GM12891 (cell line): ENCODE data around the gene CFAP45.

Experiments
- DNase-seq: peaks from one replicate; pipeline ENCODE4 v3.0.0; 2011; ENCODE audit warnings: low spot score; ENCODE audit not compliant: insufficient read length
- FAIRE-seq: peaks from 2 replicates; lab custom pipeline; 2011; peaks lifted over from hg19 to GRCh38; lab: Jason Lieb, UNC
- PAX5 ChIP-seq: IDR thresholded peaks from 2 replicates; pipeline ENCODE4 v1.6.1; 2011; ENCODE audit warnings: low read length, moderate library complexity, mild to moderate bottlenecking; ENCODE audit not compliant: insufficient read depth, severe bottlenecking
- POLR2A ChIP-seq: IDR thresholded peaks from 2 replicates; pipeline ENCODE4 v1.6.1; 2011; ENCODE audit warnings: low read depth, low read length, control low read depth
- POLR2AphosphoS5 ChIP-seq: IDR thresholded peaks from 2 replicates; pipeline ENCODE4 v1.6.1; 2011; ENCODE audit warnings: low read depth, low read length, control low read depth
- POU2F2 ChIP-seq: IDR thresholded peaks from 2 replicates; pipeline ENCODE4 v1.6.1; 2011; ENCODE audit warnings: low read depth, mild to moderate bottlenecking, control low read depth, low read length, moderate library complexity
- SPI1 ChIP-seq: IDR thresholded peaks from 2 replicates; pipeline ENCODE4 v1.6.1; 2011; ENCODE audit warnings: low read depth, low read length, control low read depth
- TAF1 ChIP-seq: IDR thresholded peaks from 2 replicates; pipeline ENCODE4 v1.6.1; 2011; ENCODE audit warnings: low read depth, low read length, control low read depth

Gene CFAP45

GRCh38 chr1:159923203-159924024 lies 23.4 kb upstream of the CFAP45 start:
- DNase-seq = no peak
- TF ChIP-seq TAF1 (peak; percentile 80), PAX5 (peak; percentile 1), POLR2AphosphoS5 (peak; percentile 88), SPI1 (peak; percentile 72), POU2F2 (no peak; the same call in 1 of the 2 replicates), POLR2A (peak; percentile 75)

GRCh38 chr1:159922511-159923202 lies 22.7 kb upstream of the CFAP45 start:
- no peak for TF ChIP-seq SPI1
- TF ChIP-seq POLR2A = peak; percentile 9; the same call in 1 of the 2 replicates
- TF ChIP-seq POLR2AphosphoS5 = no peak
- peak; percentile 23; the same call in 1 of the 2 replicates for TF ChIP-seq POU2F2
- 0 out of 2 replicates have a peak, but pooled peaks have one; percentile 10 for TF ChIP-seq TAF1
- DNase-seq (no peak), FAIRE-seq (no peak)

More at GRCh38 chr1:159923203-159924024, 23.4 kb upstream of the CFAP45 start:
- peak; percentile 76 for FAIRE-seq

GRCh38 chr1:159921700-159922504 lies 21.9 kb upstream of the CFAP45 start:
- TF ChIP-seq POLR2AphosphoS5 (no peak), SPI1 (no peak), TAF1 (peak; percentile 38), POU2F2 (0 out of 2 replicates have a peak, but pooled peaks have one; percentile 26), POLR2A (0 out of 2 replicates have a peak, but pooled peaks have one; percentile 54), PAX5 (no peak)
- DNase-seq = no peak
- FAIRE-seq = peak; percentile 71

- DNase-seq = no peak
- TF ChIP-seq POLR2A = no peak
- TF ChIP-seq POLR2AphosphoS5 = peak; percentile 17; the same call in 1 of the 2 replicates
- no peak; the same call in 1 of the 2 replicates for TF ChIP-seq SPI1
- TF ChIP-seq TAF1 = no peak
- no peak for TF ChIP-seq PAX5
- TF ChIP-seq POU2F2 = no peak
- FAIRE-seq = no peak
Measured at GRCh38 chr1:159921251-159921650, 21.3 kb upstream of the CFAP45 start.

- DNase-seq = no peak
- TF ChIP-seq PAX5 (no peak), TAF1 (no peak), POLR2A (no peak), POU2F2 (no peak), POLR2AphosphoS5 (no peak), SPI1 (no peak)
- FAIRE-seq = no peak
Measured at GRCh38 chr1:159920651-159921050, 20.7 kb upstream of the CFAP45 start.

GRCh38 chr1:159920202-159920601 lies 20.2 kb upstream of the CFAP45 start:
- TF ChIP-seq PAX5 (no peak), POLR2AphosphoS5 (no peak), TAF1 (no peak), SPI1 (no peak), POU2F2 (no peak), POLR2A (no peak)
- DNase-seq = no peak
- FAIRE-seq = no peak

GRCh38 chr1:159919236-159919865 lies 19.4 kb upstream of the CFAP45 start:
- FAIRE-seq (no peak), DNase-seq (no peak)
- TF ChIP-seq POLR2A = no peak
- TF ChIP-seq PAX5 = no peak
- TF ChIP-seq POLR2AphosphoS5 = no peak
- TF ChIP-seq POU2F2 = no peak
- no peak for TF ChIP-seq SPI1
- TF ChIP-seq TAF1 = no peak
